CD4-positive, alpha-beta T cell treated with Interferon gamma for 1 hour (primary cell): ENCODE data around the gene DEF6.

Experiments used
- DNase-seq: peaks from one replicate; pipeline ENCODE4 v3.0.0-alpha.2; 2020

DEF6 gene, protein sequence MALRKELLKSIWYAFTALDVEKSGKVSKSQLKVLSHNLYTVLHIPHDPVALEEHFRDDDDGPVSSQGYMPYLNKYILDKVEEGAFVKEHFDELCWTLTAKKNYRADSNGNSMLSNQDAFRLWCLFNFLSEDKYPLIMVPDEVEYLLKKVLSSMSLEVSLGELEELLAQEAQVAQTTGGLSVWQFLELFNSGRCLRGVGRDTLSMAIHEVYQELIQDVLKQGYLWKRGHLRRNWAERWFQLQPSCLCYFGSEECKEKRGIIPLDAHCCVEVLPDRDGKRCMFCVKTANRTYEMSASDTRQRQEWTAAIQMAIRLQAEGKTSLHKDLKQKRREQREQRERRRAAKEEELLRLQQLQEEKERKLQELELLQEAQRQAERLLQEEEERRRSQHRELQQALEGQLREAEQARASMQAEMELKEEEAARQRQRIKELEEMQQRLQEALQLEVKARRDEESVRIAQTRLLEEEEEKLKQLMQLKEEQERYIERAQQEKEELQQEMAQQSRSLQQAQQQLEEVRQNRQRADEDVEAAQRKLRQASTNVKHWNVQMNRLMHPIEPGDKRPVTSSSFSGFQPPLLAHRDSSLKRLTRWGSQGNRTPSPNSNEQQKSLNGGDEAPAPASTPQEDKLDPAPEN

DNA sequence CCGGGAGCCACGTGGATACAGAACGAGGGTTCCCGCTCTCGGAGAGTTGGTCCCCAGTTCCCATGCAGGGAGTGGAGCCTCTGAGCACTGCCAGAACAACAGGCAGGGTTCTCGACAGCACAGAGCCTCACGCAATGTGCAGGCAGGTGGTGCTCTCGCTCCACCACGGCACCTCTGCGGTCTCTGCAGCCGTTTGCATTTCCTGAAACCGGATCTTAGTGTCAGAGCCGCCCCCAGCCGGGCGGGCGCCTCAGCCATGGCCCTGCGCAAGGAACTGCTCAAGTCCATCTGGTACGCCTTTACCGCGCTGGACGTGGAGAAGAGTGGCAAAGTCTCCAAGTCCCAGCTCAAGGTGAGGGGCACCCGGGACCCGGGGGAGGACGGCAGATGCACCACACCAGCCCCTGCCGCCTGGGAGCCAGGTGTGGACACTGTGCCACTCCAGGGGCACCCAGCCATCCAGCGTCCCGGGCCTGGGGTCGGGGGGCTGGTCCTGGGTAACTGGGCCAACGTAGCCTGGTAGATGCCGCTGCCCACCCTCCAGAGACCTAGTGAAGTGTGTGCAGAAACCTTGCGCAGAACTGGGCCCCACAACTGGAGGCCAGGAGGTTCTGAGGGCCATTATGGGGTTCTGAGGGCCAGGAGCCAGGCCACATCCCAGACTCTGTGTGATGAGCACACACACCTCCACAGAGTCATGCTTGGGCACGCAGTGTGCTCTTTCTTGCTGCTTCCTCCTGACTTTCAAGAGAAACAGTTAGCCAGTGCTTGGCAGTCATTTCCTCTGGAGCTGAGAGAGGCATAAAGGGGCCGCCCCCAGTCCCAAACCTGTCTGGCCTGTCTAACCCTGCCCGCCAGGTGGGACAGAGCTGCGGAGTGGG, at the start of gene DEF6:
DEF6 (plus strand) TSS at position 218 of the 881 bp plus-strand sequence; CDS start at position 257, 39 bp downstream.
- DNase-seq, result peak; percentile 88

DNA sequence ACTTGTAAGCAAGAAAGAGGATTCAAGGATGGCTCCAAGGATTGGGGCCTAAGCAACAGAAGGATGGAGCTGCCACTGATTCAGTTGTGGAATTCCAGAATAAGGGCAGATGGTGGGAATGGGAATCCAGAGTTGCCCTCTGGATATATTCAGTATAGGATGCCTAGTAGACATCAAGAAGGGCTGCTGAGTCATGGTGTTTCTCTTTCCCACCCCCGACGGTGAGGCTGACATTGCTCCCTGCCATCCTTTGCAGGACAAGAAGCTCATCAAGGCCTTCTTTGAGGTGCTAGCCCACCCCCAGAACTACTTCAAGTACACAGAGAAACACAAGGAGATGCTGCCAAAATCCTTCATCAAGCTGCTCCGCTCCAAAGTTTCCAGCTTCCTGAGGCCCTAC, 49.3 kb upstream of the DEF6 start:
- no peak for DNase-seq

GRCh38 chr6:35248965-35249364, 48.7 kb upstream of the DEF6 start:
- no peak for DNase-seq

DNA sequence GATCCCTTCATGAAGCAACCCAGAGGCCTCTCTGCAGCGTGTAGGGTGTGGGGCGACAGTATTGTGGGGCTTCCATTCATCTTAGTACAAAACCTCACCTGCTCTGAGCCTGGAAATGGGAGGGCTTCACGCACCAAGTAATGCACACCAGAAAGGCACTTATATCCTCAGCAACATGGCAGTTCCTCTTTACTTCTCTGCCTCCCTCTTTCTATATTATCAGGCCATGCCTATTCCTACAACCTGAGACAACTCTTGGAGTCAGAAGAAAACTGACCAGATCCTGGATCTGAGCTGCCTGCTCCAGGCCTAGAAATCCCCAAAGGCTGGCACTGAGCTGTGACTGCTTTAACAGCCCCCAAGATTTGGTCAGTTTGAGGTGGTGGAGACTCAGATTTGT, 45.7 kb upstream of the DEF6 start:
- no peak for DNase-seq

GRCh38 chr6:35253249-35253648, 44.4 kb upstream of the DEF6 start:
- DNase-seq, result no peak

DNA sequence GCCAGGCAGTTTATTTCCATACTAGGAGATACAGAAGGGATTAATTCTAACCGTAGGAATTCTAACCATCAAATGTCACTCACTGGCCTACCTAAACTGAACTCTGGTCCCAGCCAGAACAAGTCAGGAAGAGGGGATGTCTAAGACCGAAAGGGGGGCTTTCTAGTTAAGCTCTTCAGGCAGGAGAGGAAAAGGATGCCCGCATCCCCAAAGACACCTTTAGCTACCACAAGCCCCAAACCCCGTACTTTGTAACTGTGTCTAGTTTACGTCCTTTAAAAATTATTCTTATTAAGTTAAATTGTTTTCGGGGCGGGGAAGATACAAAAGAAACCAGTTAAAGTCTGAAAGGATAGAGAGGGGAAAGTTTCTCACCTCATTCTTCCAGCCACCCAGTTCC, 39.3 kb upstream of the DEF6 start:
- no peak for DNase-seq

- DNase-seq, result no peak
These were observed 38.8 kb upstream of the DEF6 start for GRCh38 chr6:35258858-35259193.

DNA sequence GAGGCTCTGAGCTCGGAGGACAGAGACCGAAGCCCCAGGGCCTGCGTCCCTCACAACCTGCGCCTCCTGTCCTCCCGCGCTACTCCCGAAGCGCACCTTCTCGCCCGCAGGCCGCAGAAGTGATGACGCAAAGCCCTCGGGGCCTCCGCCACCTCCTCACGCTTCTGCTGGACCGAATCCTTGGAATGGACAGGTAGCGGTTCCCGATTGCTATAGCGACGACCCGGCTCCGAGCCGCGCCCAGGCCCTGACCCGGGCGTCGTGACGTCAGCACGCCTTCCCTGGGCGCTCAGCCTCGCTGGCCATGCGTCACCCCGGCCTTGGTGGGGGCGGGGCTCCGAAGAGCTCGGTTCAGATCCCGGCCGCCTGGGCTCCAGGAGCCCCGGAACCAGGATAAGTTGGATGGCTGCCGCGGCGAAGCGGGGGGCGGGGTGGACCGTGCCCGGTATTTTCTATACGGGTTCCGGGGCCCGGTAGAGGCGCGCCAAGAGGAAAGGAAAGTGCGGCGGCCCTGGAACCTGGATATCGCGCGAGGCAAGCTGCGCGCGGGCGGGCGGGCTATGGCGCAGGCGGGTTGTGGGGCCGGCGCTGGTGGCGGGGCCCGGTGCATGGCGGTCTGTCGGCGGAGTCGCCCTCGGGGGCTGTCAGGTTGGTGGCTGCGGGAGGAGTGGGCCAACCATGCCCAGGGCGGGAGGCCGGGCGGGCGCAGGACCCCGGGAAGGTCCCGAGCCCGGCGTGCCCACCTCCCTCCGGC, 38.2 kb upstream of the DEF6 start, which contains the start of gene ZNF76:
ZNF76 (plus strand) TSS at position 542 of the 754 bp plus-strand sequence. CDS start 21,417 bp downstream, outside the sequence.
- peak; percentile 96 for DNase-seq

DNA sequence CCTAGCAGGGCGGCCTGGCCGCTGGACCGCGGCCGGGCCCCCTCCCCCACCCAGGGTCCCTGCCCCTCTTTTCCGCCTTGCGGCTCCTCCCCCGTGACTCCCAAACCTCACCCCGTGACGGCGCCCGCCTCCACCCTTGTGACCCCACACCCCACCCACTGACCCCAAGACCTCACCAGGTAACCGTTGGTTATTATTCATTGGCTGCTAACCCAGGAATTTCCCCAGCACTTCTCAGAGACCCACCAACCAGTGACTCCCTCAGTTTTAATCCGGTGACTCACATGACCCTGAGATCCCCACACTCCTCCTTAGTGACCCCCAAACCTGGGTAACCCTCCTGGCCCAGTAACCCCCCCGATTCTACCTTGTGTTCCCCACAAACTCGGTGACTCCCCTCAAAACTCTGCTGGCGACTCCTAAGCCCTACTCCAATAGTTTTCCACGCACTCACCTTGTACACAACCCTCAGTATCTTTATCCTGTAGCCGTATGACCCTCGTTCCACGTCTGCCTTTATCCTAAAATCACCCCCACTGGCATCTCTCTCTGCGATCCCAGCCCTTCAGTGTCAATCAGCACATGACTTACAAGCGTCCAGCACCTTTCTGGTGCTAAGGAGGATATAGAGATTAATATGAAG, 37.5 kb upstream of the DEF6 start:
- DNase-seq, result peak; percentile 91

DNA sequence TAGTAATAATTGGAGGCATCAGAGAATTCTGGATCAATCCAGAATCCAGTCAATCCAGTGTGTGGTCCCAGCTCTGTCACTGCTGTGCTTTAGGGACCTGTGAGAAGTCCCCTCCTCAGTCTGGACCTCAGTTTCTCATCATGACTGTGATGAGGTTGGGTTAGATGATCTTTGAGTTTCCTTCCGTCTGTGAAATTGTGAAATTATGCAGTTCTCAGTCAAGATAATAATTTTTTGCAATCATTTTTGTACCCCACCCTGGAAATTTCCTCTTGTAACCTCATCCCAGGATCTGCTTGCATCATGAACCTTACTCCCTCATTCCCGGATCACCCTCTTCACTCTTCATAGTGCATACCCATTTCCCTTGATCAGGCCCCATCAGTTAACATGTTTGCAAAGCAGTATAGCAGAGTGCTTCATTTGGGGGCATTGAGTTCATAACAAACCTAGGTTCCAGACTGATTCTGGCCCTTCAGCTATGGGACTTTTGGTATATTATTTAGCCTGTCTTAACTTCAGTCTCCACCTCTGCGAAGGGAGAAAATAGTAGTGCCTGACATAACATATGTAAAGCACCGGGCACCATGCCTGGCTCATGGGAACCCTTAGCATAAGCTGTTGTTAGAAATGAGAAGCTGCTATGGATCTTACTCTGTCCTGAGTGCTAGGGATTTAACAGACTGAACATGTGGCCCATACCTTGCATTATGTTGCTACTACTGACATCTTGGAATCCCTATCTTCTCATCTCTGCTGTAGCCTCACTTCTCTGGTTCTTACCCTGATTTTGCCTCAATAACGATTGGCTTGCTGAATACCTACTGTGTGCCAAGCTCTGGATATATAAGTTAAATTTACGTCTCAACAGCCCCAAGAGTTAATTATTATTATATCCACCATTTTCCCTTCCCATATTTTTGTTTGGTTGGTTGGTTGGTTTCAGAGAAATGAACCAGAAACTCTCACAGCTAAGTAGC, 36.7 kb upstream of the DEF6 start:
- no peak for DNase-seq

GRCh38 chr6:35262596-35262995, 35.0 kb upstream of the DEF6 start:
- no peak for DNase-seq

DNA sequence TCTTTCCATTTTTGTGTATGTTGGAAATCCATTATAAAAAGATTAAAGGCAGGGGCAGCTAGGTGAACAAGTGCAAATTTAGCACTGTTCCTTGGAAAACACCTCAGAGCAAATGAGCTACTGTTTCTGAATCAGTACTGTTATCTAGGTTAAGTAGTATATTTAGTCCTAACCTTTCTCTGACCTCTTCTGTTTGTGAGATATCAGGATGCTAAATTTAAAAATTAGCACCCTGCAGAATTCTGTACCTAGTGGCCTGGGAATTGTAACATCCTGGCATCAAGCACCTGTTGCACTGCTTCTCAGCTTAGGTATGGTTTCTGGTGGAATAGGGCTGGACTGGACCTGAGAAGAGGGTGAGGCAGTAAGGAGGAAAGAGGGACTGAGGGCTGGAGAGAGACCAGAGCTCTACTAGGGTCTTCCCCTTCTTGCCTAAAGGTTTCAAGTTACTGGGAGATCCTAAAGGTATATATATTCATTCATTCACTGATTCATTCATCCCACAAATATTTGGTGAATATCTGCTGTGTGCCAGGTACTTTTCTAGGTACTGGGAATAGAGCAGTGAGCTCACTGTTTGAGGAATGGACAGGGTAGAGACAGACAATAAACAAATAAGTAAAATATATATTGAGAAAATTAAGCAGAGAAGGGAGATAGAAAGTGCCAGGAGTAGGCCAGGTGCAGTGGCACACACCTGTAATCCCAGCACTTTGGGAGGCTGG, 32.9 kb upstream of the DEF6 start:
- DNase-seq, result no peak

DNA sequence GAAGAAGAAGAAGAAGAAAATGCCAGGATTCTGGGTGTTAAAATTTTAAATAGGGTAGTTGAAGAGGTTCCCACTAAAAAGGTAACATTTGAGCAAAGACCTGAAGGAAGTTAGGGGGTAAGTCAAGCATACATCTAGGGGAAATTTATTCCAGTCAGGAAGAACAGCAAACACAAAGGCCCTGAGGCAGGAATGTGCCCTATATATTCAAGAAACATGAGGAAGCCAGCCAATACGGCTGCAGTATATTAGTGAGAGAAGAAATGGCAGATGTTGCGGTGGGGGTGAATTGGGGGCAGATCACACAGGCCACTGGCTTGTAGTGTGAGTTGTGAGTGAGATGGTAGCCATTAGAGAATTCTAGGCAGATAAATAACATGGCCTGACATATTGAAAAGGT, 32.1 kb upstream of the DEF6 start:
- no peak for DNase-seq

DNA sequence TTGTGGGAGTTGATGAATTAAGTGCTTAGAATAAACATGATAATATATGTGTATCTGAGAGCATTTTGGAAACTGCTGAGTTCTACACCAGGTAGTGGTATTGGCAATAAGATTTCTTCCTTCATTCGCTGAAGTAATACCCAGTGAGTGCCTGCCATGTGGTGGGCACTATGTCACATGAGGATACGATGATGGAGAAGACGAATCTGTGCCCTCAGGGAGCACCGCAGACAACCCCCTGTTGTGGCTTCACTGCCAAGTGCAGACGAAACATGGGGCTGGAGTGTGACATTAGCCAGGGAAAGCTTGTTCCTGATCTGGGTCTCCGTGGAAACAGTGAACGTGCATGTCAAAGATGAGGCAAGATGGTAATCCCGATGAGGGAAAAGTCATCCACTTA, 30.2 kb upstream of the DEF6 start:
- no peak for DNase-seq

DNA sequence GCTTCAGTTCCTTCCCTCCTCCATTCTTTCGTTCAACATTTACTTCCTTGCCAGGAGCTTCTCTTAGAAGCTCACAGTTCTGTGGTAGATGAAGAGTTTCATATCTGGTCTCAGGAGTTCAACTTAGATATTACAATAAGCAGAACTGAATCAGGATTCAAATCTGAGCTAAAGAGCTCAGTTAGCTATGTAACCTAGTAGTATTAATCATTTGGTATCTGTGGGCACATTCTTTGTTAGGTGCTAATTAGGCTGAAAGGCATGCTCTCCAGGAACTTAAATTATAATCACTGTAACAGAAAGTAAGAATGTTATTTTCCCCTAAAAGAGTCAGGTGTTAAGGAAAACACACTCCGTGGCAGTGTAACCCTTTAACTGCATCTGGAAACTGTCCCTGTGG, 29.7 kb upstream of the DEF6 start:
- no peak for DNase-seq

GRCh38 chr6:35272005-35272404, 25.6 kb upstream of the DEF6 start:
- no peak for DNase-seq

DNA sequence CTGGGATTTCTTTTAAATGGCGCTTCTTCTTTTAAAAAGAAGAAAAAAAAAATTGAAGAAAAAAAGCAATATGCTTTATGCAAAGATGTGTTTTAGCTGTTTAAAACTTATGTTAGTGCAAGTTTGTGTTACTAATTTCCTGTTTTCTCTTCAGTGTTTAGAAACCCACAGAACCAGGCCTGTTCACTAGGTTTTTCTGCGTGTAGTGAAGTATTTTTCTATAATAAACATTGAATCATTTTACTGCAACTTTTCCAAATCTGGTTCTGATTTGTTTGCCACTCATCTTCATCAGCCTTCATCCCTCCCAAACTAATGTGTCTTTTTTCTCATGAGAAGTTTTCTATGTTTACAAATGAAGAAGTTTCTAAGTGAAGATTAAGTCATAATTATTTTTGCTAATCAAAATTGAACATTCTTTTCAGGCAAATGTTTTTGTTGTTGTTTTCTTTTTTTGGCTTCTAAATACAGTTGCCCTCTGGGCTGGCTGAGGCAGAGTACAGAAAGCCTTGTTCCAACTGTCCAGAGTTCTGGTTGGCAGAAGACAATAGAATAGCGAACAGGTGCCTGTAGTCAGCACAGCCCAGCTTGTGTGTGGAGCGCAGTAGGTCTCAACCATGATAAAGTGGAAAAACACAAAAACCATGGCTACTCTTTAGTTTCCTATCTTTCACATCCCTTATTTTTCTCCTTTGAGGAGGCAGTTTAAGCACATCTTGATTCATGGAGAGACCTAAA, 23.6 kb upstream of the DEF6 start:
- no peak for DNase-seq

- no peak for DNase-seq
These were observed 21.8 kb upstream of the DEF6 start for GRCh38 chr6:35275744-35276260.

GRCh38 chr6:35278708-35279107, 18.9 kb upstream of the DEF6 start:
- DNase-seq, result no peak
